Breast epithelium (tissue), 3 donors: ENCODE data around the gene MCF2L2.

ENCODE experiments used
- POLR2A ChIP-seq: fragments of 450-650 bp; IDR thresholded peaks from one replicate; pipeline ENCODE4 v1.6.1; 2016; ENCODE audit warnings: antibody characterized with exemption, mild to moderate bottlenecking, moderate library complexity
- POLR2AphosphoS5 ChIP-seq, 3 donors: sonication (generic); formaldehyde crosslinking; IDR thresholded peaks; one replicate each; pipeline ENCODE4 v1.6.1; 2017; ENCODE audit warnings: antibody characterized with exemption in 3 of 3
- TF ChIP-seq, protein P1 (sequence below), 3 donors: fragments of 450-650 bp; IDR thresholded peaks; one replicate each; pipeline ENCODE4 v1.5.1; 2016 to 2017; ENCODE audit warnings: antibody characterized with exemption in 3 of 3, mild to moderate bottlenecking in 3 of 3, moderate library complexity in 3 of 3

DNA sequence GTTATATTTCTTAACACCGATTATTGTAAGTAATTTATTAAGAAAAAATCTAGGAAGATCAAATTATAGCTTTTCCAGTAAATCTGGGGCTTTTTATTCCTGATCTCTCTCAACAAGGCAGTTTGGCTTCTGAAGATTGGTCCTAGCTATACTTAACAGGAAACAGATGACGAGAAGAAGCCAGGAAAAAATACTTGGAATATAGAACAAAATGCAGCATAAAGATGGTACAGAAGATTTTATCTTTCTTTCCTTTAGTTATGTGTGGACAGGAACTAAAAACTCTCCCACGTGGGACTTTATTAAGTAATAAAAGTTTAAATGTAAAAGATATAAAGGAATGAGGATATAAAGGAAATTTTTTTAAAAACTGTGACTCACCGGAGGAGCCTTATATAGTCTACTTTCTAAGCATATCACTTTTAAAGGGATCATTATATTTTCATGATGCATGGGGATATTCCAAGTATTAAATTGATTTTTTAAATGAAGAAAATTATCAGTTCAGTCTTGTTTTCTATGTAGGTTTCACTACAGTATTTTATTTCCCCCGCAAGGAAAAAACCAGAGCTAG lies 167.2 kb downstream of the MCF2L2 start:
- TF ChIP-seq, protein P1, sequence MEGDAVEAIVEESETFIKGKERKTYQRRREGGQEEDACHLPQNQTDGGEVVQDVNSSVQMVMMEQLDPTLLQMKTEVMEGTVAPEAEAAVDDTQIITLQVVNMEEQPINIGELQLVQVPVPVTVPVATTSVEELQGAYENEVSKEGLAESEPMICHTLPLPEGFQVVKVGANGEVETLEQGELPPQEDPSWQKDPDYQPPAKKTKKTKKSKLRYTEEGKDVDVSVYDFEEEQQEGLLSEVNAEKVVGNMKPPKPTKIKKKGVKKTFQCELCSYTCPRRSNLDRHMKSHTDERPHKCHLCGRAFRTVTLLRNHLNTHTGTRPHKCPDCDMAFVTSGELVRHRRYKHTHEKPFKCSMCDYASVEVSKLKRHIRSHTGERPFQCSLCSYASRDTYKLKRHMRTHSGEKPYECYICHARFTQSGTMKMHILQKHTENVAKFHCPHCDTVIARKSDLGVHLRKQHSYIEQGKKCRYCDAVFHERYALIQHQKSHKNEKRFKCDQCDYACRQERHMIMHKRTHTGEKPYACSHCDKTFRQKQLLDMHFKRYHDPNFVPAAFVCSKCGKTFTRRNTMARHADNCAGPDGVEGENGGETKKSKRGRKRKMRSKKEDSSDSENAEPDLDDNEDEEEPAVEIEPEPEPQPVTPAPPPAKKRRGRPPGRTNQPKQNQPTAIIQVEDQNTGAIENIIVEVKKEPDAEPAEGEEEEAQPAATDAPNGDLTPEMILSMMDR (IDR thresholded peaks at IDR 0.05) = no peak
- TF ChIP-seq POLR2A (no peak), POLR2AphosphoS5 (IDR thresholded peaks at IDR 0.05) (no peak)
